HEK293 (cell line): ENCODE measurements around the gene PDE3A.

Experiments used
- CTCF ChIA-PET: fragments of 350-600 bp; formaldehyde crosslinking; extraction: SDS; loops from one replicate; lab custom pipeline; 2021; ENCODE audit warnings: antibody characterized with exemption; lab: Yijun Ruan, JAX
- POLR2A ChIA-PET: fragments of 300-600 bp; formaldehyde crosslinking; extraction: SDS; loops from one replicate; lab custom pipeline; 2020; ENCODE audit warnings: antibody characterized with exemption, inconsistent platforms; lab: Yijun Ruan, JAX
- H3K27ac ChIP-seq: fragments of 200-500 bp; sonication (Bioruptor generic); 2 replicates; pipeline ENCODE4 v1.5.1; 2014; ENCODE audit warnings: low read depth, low read length, control low read depth, inconsistent platforms; ENCODE audit errors: extremely low read depth
- H3K36me3 ChIP-seq, 2 experiments: fragments of 200-500 bp in 1 of 2; sonication (Bioruptor generic) in 1 of 2; 1 replicate in 1 of 2; 2 replicates in 1 of 2; pipeline ENCODE4 v1.5.1; 2014 to 2017; ENCODE audit warnings: inconsistent platforms in 2 of 2, low read length in 2 of 2; ENCODE audit not compliant: control insufficient read depth in 2 of 2, insufficient read depth in 1 of 2
- H3K4me1 ChIP-seq: fragments of 200-500 bp; sonication (Bioruptor generic); 2 replicates; pipeline ENCODE4 v1.5.1; 2014; ENCODE audit warnings: mild to moderate bottlenecking, low read length, inconsistent platforms; ENCODE audit not compliant: control insufficient read depth, insufficient read depth
- H3K4me3 ChIP-seq: 2 replicates; pipeline ENCODE4 v1.5.1; 2011; ENCODE audit warnings: low read depth, mild to moderate bottlenecking, control low read depth, low read length, moderate library complexity
- H3K9me3 ChIP-seq: fragments of 200-500 bp; sonication (Bioruptor generic); 2 replicates; pipeline ENCODE4 v1.5.1; 2014; ENCODE audit warnings: low read depth, low read length, inconsistent platforms; ENCODE audit not compliant: control insufficient read depth, insufficient read depth
- BCL11A ChIP-seq: fragments of 450-650 bp; formaldehyde crosslinking; IDR thresholded peaks from 2 replicates; pipeline ENCODE4 v1.5.1; 2016; ENCODE audit warnings: low read depth, missing biosample characterization, missing genetic modification characterization
- MYNN ChIP-seq: fragments of 450-650 bp; formaldehyde crosslinking; IDR thresholded peaks from 2 replicates; pipeline ENCODE4 v1.5.1; 2016; ENCODE audit warnings: missing biosample characterization, missing genetic modification characterization, borderline replicate concordance
- MZF1 ChIP-seq: fragments of 450-650 bp; formaldehyde crosslinking; IDR thresholded peaks from 2 replicates; pipeline ENCODE4 v1.5.1; 2017; ENCODE audit warnings: missing biosample characterization, missing genetic modification characterization, borderline replicate concordance
- PRDM1 ChIP-seq: fragments of 450-650 bp; formaldehyde crosslinking; IDR thresholded peaks from 2 replicates; pipeline ENCODE4; 2016; ENCODE audit warnings: missing biosample characterization, missing genetic modification characterization
- PRDM2 ChIP-seq: fragments of 450-650 bp; formaldehyde crosslinking; IDR thresholded peaks from 2 replicates; pipeline ENCODE4 v1.5.1; 2016; ENCODE audit warnings: missing biosample characterization, missing genetic modification characterization, borderline replicate concordance
- SALL2 ChIP-seq: fragments of 450-650 bp; formaldehyde crosslinking; IDR thresholded peaks from 2 replicates; pipeline ENCODE4 v1.5.0; 2017; ENCODE audit warnings: missing biosample characterization, mild to moderate bottlenecking, missing genetic modification characterization, borderline replicate concordance
- SP3 ChIP-seq: fragments of 450-650 bp; formaldehyde crosslinking; IDR thresholded peaks from 2 replicates; pipeline ENCODE4 v1.5.1; 2016; ENCODE audit warnings: missing biosample characterization, missing genetic modification characterization
- ZBTB21 ChIP-seq: fragments of 450-650 bp; formaldehyde crosslinking; IDR thresholded peaks from 2 replicates; pipeline ENCODE4 v1.5.1; 2017; ENCODE audit warnings: missing biosample characterization, missing genetic modification characterization
- ZIC2 ChIP-seq: fragments of 450-650 bp; formaldehyde crosslinking; IDR thresholded peaks from 2 replicates; pipeline ENCODE4 v1.5.1; 2016; ENCODE audit warnings: missing biosample characterization, missing genetic modification characterization
- ZNF112 ChIP-seq: fragments of 450-650 bp; formaldehyde crosslinking; IDR thresholded peaks from 2 replicates; pipeline ENCODE4 v1.5.0; 2017; ENCODE audit warnings: missing biosample characterization, missing genetic modification characterization
- ZNF157 ChIP-seq: fragments of 450-650 bp; formaldehyde crosslinking; IDR thresholded peaks from 2 replicates; pipeline ENCODE4 v1.5.1; 2016; ENCODE audit warnings: missing biosample characterization, missing genetic modification characterization
- ZNF248 ChIP-seq: fragments of 450-650 bp; formaldehyde crosslinking; IDR thresholded peaks from 2 replicates; pipeline ENCODE4 v1.5.1; 2017; ENCODE audit warnings: missing biosample characterization, missing genetic modification characterization
- ZNF274 ChIP-seq, 2 experiments: fragments of 200-500 bp in 1 of 2; fragments of 450-650 bp in 1 of 2; sonication (Bioruptor generic) in 1 of 2; formaldehyde crosslinking in 1 of 2; IDR thresholded peaks; 2 replicates each; pipeline versions ENCODE4 v1.5.1 to v1.6.1; 2014 to 2016; ENCODE audit warnings: borderline replicate concordance in 1 of 2, inconsistent platforms in 1 of 2, low read length in 1 of 2, missing biosample characterization in 1 of 2, missing genetic modification characterization in 1 of 2
- ZNF324 ChIP-seq: fragments of 450-650 bp; formaldehyde crosslinking; IDR thresholded peaks from 2 replicates; pipeline ENCODE4 v1.5.1; 2016; ENCODE audit warnings: missing biosample characterization, missing genetic modification characterization
- ZNF624 ChIP-seq: fragments of 450-650 bp; formaldehyde crosslinking; IDR thresholded peaks from 2 replicates; pipeline ENCODE4 v1.5.1; 2017; ENCODE audit warnings: missing biosample characterization, missing genetic modification characterization
- ZNF629 ChIP-seq: fragments of 450-650 bp; formaldehyde crosslinking; IDR thresholded peaks from 2 replicates; pipeline ENCODE4 v1.5.1; 2017; ENCODE audit warnings: missing biosample characterization, missing genetic modification characterization
- ZNF704 ChIP-seq: fragments of 450-650 bp; formaldehyde crosslinking; IDR thresholded peaks from 2 replicates; pipeline ENCODE4 v1.5.1; 2016; ENCODE audit warnings: missing biosample characterization, missing genetic modification characterization
- TF ChIP-seq, protein P1 (sequence below): fragments of 450-650 bp; formaldehyde crosslinking; IDR thresholded peaks from 2 replicates; pipeline ENCODE4 v1.5.1; 2016; ENCODE audit warnings: missing biosample characterization, missing genetic modification characterization

PDE3A gene

DNA sequence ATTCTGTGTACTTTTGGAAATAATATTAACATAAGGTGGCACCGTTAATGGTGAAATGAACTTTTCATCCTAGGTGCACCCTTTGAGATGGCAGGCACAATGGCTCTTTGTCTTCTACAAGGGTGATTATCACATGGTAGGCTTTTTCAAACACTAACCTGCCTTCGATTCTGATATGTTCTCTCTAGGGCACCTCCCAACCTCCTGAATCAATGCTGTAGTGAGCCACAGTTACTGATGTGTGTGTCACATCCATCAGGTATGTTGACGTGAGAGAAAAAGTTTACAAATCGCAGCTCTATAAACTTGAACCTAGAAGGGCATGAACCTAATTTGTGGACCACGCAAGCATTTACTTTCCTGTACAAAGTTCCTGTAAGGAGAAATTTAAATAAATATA lies 25.4 kb downstream of the PDE3A start (continued):
- TF ChIP-seq PRDM2 (tag by site-specific recombination) = no peak
- no peak for TF ChIP-seq PRDM1 (tag by site-specific recombination)

DNA sequence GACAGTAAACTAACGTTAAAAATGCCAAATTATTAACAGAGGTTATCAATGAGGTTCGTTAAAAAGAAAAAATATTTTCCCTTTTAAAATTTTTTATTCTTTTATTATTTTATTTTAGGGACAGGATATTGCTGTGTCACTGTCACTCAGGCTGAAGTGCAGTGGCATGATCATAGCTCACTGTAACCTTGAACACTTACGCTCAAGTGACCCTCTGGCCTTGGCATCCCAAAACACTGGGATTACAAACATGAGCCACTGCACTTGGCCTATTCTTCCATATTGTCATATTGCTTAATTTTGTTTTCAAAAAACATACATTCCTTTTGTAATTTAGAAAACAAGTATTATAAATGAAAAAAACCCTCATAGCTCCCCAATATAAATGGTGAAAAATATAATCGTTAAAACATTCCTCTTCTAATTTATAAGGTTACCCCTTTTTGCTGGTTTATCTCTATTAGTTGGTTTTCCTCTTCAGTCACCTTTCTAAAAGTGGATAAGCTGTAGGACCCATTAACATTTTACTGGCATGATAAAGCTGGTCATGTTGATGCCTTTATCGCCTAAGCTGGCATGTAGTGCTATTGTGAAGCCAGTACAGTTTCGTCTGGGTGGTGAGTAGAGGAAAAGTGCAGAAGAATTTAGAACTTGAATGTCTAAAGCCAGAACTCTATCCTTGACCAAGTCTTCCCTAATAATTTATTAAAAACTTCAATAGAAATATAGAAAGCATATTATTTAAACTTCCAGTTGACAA lies 27.6 kb downstream of the PDE3A start:
- CTCF ChIA-PET = interaction anchor here (0.6 kb wide), 1 partner anchor 477 kb away, joined by 4 read pairs; no protein-coding TSS in a partner anchor
- H3K4me3 ChIP-seq = no peak overlapping the region
- no peak for TF ChIP-seq MYNN (tag by site-specific recombination)
- TF ChIP-seq, all 188 proteins: peak for 0
- Histone ChIP-seq H3K4me1 (no peaks in the 10 kb centered on the region), H3K27ac (no peak overlapping the region), H3K36me3 (no peaks in the 10 kb centered on the region), H3K9me3 (no peaks in the 10 kb centered on the region)
- POLR2A ChIA-PET = no interaction called here

GRCh38 chr12:20398686-20399085 lies 30.3 kb downstream of the PDE3A start:
- Histone ChIP-seq H3K4me1 (no peaks in the 10 kb centered on the region), H3K9me3 (no peaks in the 10 kb centered on the region), H3K36me3 (no peaks in the 10 kb centered on the region), H3K27ac (no peak overlapping the region), H3K4me3 (no peak overlapping the region)
- CTCF ChIA-PET = no interaction called here
- POLR2A ChIA-PET = no interaction called here
- TF ChIP-seq ZBTB21 (tag by site-specific recombination) (no peak), ZNF624 (tag by site-specific recombination) (no peak), ZNF112 (tag by site-specific recombination) (no peak), ZNF324 (tag by site-specific recombination) (no peak), BCL11A (tag by site-specific recombination) (no peak), ZNF248 (tag by site-specific recombination) (no peak), MZF1 (no peak), ZNF629 (tag by site-specific recombination) (no peak), SP3 (tag by site-specific recombination) (no peak), ZNF274 (IDR thresholded peaks at IDR 0.05; ENCODE audit: low read length) (no peak), ZNF274 (tag by site-specific recombination; IDR thresholded peaks at IDR 0.05; ENCODE audit: borderline replicate concordance) (no peak), ZNF704 (no peak), SALL2 (tag by site-specific recombination) (no peak), ZNF157 (tag by site-specific recombination) (no peak), ZIC2 (tag by site-specific recombination) (no peak)
- TF ChIP-seq, protein P1, sequence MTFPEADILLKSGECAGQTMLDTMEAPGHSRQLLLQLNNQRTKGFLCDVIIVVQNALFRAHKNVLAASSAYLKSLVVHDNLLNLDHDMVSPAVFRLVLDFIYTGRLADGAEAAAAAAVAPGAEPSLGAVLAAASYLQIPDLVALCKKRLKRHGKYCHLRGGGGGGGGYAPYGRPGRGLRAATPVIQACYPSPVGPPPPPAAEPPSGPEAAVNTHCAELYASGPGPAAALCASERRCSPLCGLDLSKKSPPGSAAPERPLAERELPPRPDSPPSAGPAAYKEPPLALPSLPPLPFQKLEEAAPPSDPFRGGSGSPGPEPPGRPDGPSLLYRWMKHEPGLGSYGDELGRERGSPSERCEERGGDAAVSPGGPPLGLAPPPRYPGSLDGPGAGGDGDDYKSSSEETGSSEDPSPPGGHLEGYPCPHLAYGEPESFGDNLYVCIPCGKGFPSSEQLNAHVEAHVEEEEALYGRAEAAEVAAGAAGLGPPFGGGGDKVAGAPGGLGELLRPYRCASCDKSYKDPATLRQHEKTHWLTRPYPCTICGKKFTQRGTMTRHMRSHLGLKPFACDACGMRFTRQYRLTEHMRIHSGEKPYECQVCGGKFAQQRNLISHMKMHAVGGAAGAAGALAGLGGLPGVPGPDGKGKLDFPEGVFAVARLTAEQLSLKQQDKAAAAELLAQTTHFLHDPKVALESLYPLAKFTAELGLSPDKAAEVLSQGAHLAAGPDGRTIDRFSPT (tag by site-specific recombination) = no peak
